Heart left ventricle (tissue), 13 donors: Measurements from ENCODE around the gene ZBTB7C.

Experiments used
- CTCF ChIP-seq, 12 donors: fragments of 200-600 bp; sonication (generic) in 4 of 12; IDR thresholded peaks; one replicate each; pipeline versions ENCODE4 v1.5.0 to v1.8.0; 2018 to 2022; ENCODE audit warnings: antibody characterized with exemption in 12 of 12, mild to moderate bottlenecking in 5 of 12
- POLR2A ChIP-seq, 2 donors: fragments of 450-650 bp; IDR thresholded peaks; one replicate each; pipeline ENCODE4 v1.6.1; 2017; ENCODE audit warnings: antibody characterized with exemption in 2 of 2, mild to moderate bottlenecking in 2 of 2, moderate library complexity in 2 of 2
- donor health status: ischemic (EF 13 %, LVEDD 7.1; RV severe dilation, severe dysfunction).
- donor health status: DM: no; HTN: yes; CAD: no.
- donor health status: DM: no; HTN: no; CAD: no.
- donor health status: ischemic (EF 25% LVEDD 6.9; RV normal size, moderate dysfunction).
- donor health status: ischemic (EF 25% LVEDD 5.7; RV mildly dilated, moderate dysfunction).
- donor health status: ischemic (EF 35%, LVEDD 5.7; RV mildly dilated, moderate dysfunction).
- donor health status: nonischemic (EF 11% LVEDD 7.7; RV severe dilation, severe dysfunction).
- donor health status: DM: yes; HTN: yes; CAD: no.
- donor health status: PGD.
- donor health status: ischemic (EF 29% LVEDD 5.4; RV normal size, mild dysfunction).
- donor health status: nonischemic (EF 23%, LVEDD 6.1; RV moderate dilation, normal function).

- TF ChIP-seq CTCF (IDR thresholded peaks at IDR 0.05) (no peak), POLR2A (IDR thresholded peaks at IDR 0.05) (no peak)
These were observed 308.5 kb downstream of the ZBTB7C start for GRCh38 chr18:48100651-48101165.
